DOHH2 (cell line): ENCODE measurements around the gene CD79A.

ENCODE experiments used
- H3F3A ChIP-seq: fragments of 200-600 bp; sonication (generic), shearing (Covaris generic); 2 replicates; pipeline ENCODE4 v1.6.0; 2016; ENCODE audit warnings: antibody characterized with exemption, mild to moderate bottlenecking; ENCODE audit not compliant: control insufficient read depth, insufficient read depth
- H3K27ac ChIP-seq: fragments of 200-600 bp; sonication (generic); 2 replicates; pipeline ENCODE4 v1.5.1; 2014; ENCODE audit warnings: low read depth, mild to moderate bottlenecking, low read length, moderate library complexity
- H3K27me3 ChIP-seq: fragments of 200-600 bp; sonication (generic); 2 replicates; pipeline ENCODE4 v1.6.1; 2014; ENCODE audit warnings: mild to moderate bottlenecking, low read length, mixed read lengths; ENCODE audit not compliant: control insufficient read depth
- H3K36me3 ChIP-seq: fragments of 200-600 bp; sonication (generic); 2 replicates; pipeline ENCODE4 v1.6.1; 2014; ENCODE audit warnings: mild to moderate bottlenecking, low read length, moderate library complexity, mixed read lengths; ENCODE audit not compliant: control insufficient read depth
- H3K4me1 ChIP-seq: fragments of 200-600 bp; sonication (generic); 2 replicates; pipeline ENCODE4 v1.6.1; 2014; ENCODE audit warnings: mild to moderate bottlenecking, low read length, mixed read lengths; ENCODE audit not compliant: control insufficient read depth
- H3K4me2 ChIP-seq: fragments of 200-600 bp; sonication (generic); 2 replicates; pipeline ENCODE4 v1.6.0; 2014; ENCODE audit warnings: mild to moderate bottlenecking, low read length, moderate library complexity
- H3K4me3 ChIP-seq: fragments of 200-600 bp; sonication (generic); 2 replicates; pipeline ENCODE4 v1.5.1; 2014; ENCODE audit warnings: mild to moderate bottlenecking, low read length, mixed read lengths
- H3K79me2 ChIP-seq: fragments of 200-600 bp; sonication (generic); 2 replicates; pipeline ENCODE4 v1.6.1; 2014; ENCODE audit warnings: mild to moderate bottlenecking, low read length, mixed read lengths; ENCODE audit not compliant: control insufficient read depth
- H3K9me2 ChIP-seq: fragments of 200-600 bp; sonication (generic); replicated peaks from 2 replicates; pipeline ENCODE4 v1.6.1; 2014; ENCODE audit warnings: mild to moderate bottlenecking, low read length, mixed read lengths; ENCODE audit not compliant: control insufficient read depth
- H3K9me3 ChIP-seq: fragments of 200-600 bp; sonication (generic); 2 replicates; pipeline ENCODE4 v1.6.1; 2014; ENCODE audit warnings: antibody characterized with exemption, low read length, mixed read lengths; ENCODE audit not compliant: control insufficient read depth, insufficient read depth
- H4K20me1 ChIP-seq: fragments of 200-600 bp; sonication (generic); 2 replicates; pipeline ENCODE4 v1.6.0; 2014; ENCODE audit warnings: low read depth, mild to moderate bottlenecking, antibody characterized with exemption, low read length, moderate library complexity; ENCODE audit not compliant: control insufficient read depth, insufficient read depth
- CTCF ChIP-seq: fragments of 200-600 bp; sonication (generic); IDR thresholded peaks from one replicate; pipeline ENCODE4 v1.5.1; 2014; ENCODE audit warnings: antibody characterized with exemption, mild to moderate bottlenecking, low read depth, low read length; ENCODE audit not compliant: poor library complexity, severe bottlenecking
- EZH2phosphoT487 ChIP-seq: fragments of 200-600 bp; sonication (generic); IDR thresholded peaks from 2 replicates; pipeline ENCODE4 v1.6.1; 2017; ENCODE audit warnings: borderline replicate concordance, mild to moderate bottlenecking, antibody characterized with exemption, low read length, moderate library complexity, mixed read lengths

CD79A gene

DNA sequence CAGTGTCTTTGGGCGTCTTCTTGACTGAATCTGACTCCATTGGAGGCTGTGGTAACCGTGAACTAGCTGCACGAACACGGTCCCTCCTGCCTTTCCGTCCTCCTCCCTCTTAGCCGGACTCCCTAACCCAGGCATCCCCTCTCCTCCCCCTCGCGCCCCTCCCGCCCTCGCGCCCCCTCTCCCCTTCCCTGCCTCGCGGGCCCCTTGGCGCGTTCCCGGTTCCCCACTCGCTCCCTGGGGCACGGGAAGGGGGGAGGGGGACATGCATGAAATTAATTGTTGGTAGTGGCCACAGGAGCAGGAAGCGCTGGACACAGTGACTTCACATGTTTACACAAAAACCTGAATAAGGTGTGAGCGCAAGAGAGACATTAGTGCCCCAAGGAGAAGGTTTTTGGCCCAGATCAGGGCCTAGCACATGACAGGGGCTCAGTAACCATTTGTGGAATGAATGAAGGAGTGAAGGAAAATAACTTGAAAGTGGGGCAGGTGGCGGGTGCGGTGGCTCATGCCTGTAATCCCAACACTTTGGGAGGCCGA lies 32.0 kb upstream of the CD79A start:
- H3K27me3 ChIP-seq, result peaks cover 3% of the 10 kb centered on the region; the same call in 1 of the 2 replicates
- H3K9me2 ChIP-seq, result no peaks in the 10 kb centered on the region
- no peak for TF ChIP-seq CTCF
- TF ChIP-seq EZH2phosphoT487, result no peak
- no peaks in the 10 kb centered on the region for H3K36me3 ChIP-seq
- H3K4me2 ChIP-seq, result no peak overlapping the region
- H4K20me1 ChIP-seq, result no peaks in the 10 kb centered on the region
- no peaks in the 10 kb centered on the region for H3K79me2 ChIP-seq
- H3K27ac ChIP-seq, result no peak overlapping the region
- no peaks in the 10 kb centered on the region for H3K9me3 ChIP-seq
- peaks cover 5% of the 10 kb centered on the region; the same call in 1 of the 2 replicates for H3K4me1 ChIP-seq
- no peak overlapping the region for H3K4me3 ChIP-seq
- H3F3A ChIP-seq, result no peaks in the 10 kb centered on the region

GRCh38 chr19:41847351-41848105 lies 29.6 kb upstream of the CD79A start:
- no peaks in the 10 kb centered on the region for H3K9me3 ChIP-seq
- H3K79me2 ChIP-seq, result no peaks in the 10 kb centered on the region
- no peak overlapping the region for H3K27ac ChIP-seq
- H3K4me1 ChIP-seq, result no peaks in the 10 kb centered on the region
- H3K27me3 ChIP-seq, result peaks cover 25% of the 10 kb centered on the region
- H3K36me3 ChIP-seq, result no peaks in the 10 kb centered on the region
- no peak overlapping the region for H3K4me2 ChIP-seq
- TF ChIP-seq CTCF, result no peak
- no peak for TF ChIP-seq EZH2phosphoT487
- no peaks in the 10 kb centered on the region for H3F3A ChIP-seq
- no peaks in the 10 kb centered on the region for H4K20me1 ChIP-seq
- no peak overlapping the region for H3K4me3 ChIP-seq
- no peaks in the 10 kb centered on the region for H3K9me2 ChIP-seq

DNA sequence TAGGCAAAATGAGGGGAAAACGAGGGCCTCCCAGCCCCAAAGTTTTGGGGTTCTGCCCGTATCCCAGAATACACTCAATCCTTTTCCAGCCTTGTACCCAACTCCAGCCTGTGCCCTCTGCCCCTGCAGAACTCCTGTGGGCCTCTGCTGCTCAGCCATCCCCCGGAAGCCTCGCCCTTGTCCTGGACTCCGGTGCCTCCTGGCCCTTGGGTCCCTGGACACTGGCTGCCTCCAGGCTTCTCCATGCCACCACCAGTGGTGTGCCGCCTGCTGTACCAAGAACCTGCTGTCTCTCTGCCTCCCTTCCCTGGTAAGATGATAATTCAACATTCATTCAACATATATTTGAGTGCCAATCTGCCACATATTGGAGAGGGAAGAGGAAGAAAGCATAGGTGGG lies 28.4 kb upstream of the CD79A start:
- Histone ChIP-seq H3K27me3 (peaks cover 29% of the 10 kb centered on the region), H3K4me1 (no peaks in the 10 kb centered on the region), H4K20me1 (no peaks in the 10 kb centered on the region), H3K36me3 (no peaks in the 10 kb centered on the region), H3K4me3 (no peak overlapping the region), H3K9me3 (no peaks in the 10 kb centered on the region), H3K4me2 (no peak overlapping the region), H3F3A (no peaks in the 10 kb centered on the region), H3K27ac (no peak overlapping the region), H3K79me2 (no peaks in the 10 kb centered on the region), H3K9me2 (no peaks in the 10 kb centered on the region)
- TF ChIP-seq CTCF (no peak), EZH2phosphoT487 (no peak)
